Activated CD4-positive, alpha-beta memory T cell treated with anti-CD3 and anti-CD28 coated beads for 36 hours (primary cell): ENCODE results near the gene VWA2. TPM values are rescaled to one million over a fixed set of nuclear protein-coding genes. Genes with fewer than 3 reads are reported as not detected.

Experiments used
- CTCF ChIA-PET: fragments of 350-600 bp; sonication (Branson Sonifier 250); formaldehyde crosslinking; loops from one replicate; lab custom pipeline; 2021; ENCODE audit warnings: antibody characterized with exemption, inconsistent platforms; lab: Charles Lee
- POLR2A ChIA-PET: fragments of 350-600 bp; sonication (Branson Sonifier 250); formaldehyde crosslinking; loops from one replicate; lab custom pipeline; 2021; ENCODE audit warnings: antibody characterized with exemption; lab: Charles Lee
- DNase-seq: peaks from one replicate; pipeline ENCODE4 v3.0.0-alpha.2; 2020
- H3K27ac Mint-ChIP-seq: one replicate; pipeline ENCODE4 v1.8.0; 2021; ENCODE audit warnings: mixed read lengths
- H3K27me3 Mint-ChIP-seq: one replicate; pipeline ENCODE4 v1.8.0; 2021; ENCODE audit warnings: mixed read lengths
- H3K36me3 Mint-ChIP-seq: one replicate; pipeline ENCODE4 v1.8.0; 2021; ENCODE audit warnings: mixed read lengths
- H3K4me1 Mint-ChIP-seq: one replicate; pipeline ENCODE4 v1.8.0; 2021; ENCODE audit warnings: low read depth, mixed read lengths
- H3K4me3 Mint-ChIP-seq: one replicate; pipeline ENCODE4 v1.8.0; 2021; ENCODE audit warnings: mild to moderate bottlenecking, mixed read lengths
- H3K9me3 Mint-ChIP-seq: one replicate; pipeline ENCODE4 v1.8.0; 2021; ENCODE audit warnings: mixed read lengths
- intact Hi-C: fragments of 100-400 bp; cut with micrococcal nuclease; formaldehyde crosslinking; loops from one replicate; pipeline ENCODE4 v1.15.1; 2023
- total RNA-seq, 2 experiments: library from RNA; stranded (reverse); gene quantifications; one replicate each; pipeline ENCODE4 v1.2.3, GENCODE V29; 2021

VWA2 gene
- total RNA-seq: under 1 TPM in 1 of 2 experiments, not detected in 1; 0.07 TPM

- H3K27me3 Mint-ChIP-seq: peaks cover 52% of the 10 kb centered on the region
- no peaks in the 10 kb centered on the region for H3K4me1 Mint-ChIP-seq
- H3K27ac Mint-ChIP-seq: no peak within 1 kb of the TSS
- ChIA-PET CTCF (no interaction called here), POLR2A (no interaction called here)
- DNase-seq: peak; percentile 41
- intact Hi-C loops: no loop called here
- H3K36me3 Mint-ChIP-seq: no peaks in the 10 kb centered on the region
- no peak within 1 kb of the TSS for H3K4me3 Mint-ChIP-seq
- no peaks in the 10 kb centered on the region for H3K9me3 Mint-ChIP-seq
These were observed at the start of gene VWA2 for GRCh38 chr10:114239117-114239993. Gene VWA2 (plus strand): TSS chr10:114239254. CDS start chr10:114248714, 9,460 bp downstream.

- Mint-ChIP-seq H3K36me3 (no peaks in the 10 kb centered on the region), H3K4me3 (no peak overlapping the region), H3K4me1 (no peaks in the 10 kb centered on the region), H3K27me3 (peaks cover 11% of the 10 kb centered on the region), H3K9me3 (no peaks in the 10 kb centered on the region), H3K27ac (no peak overlapping the region)
- DNase-seq: no peak
- ChIA-PET POLR2A (no interaction called here), CTCF (no interaction called here)
- intact Hi-C loops: no loop called here
These were observed 49.4 kb upstream of the VWA2 start for GRCh38 chr10:114189700-114190099.

- intact Hi-C loops: no loop called here
- H3K27ac Mint-ChIP-seq: no peak overlapping the region
- no peak overlapping the region for H3K4me3 Mint-ChIP-seq
- peaks cover 28% of the 10 kb centered on the region for H3K27me3 Mint-ChIP-seq
- ChIA-PET CTCF (no interaction called here), POLR2A (no interaction called here)
- peaks cover 7% of the 10 kb centered on the region for H3K4me1 Mint-ChIP-seq
- no peaks in the 10 kb centered on the region for H3K9me3 Mint-ChIP-seq
- no peak for DNase-seq
- no peaks in the 10 kb centered on the region for H3K36me3 Mint-ChIP-seq
These were observed 44.0 kb upstream of the VWA2 start for GRCh38 chr10:114195079-114195478.

DNA sequence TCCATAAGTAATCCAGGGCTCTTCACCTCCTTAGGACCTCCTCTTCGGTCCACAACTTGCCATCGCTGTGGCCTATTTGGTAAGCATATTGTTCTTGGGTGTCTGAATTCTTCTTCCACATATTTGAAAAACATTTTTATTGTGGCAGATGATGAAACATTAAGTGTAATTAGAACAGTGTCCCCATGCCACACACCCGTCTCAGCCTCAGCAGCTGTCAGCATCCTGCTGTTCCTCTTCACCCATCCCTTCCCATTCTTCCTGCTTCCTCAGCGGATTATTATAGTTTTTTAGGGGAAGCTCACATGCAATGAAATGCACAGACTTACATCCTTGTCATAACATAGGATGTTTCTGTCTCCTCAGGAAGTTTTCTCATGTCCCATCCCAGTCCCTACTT, 39.8 kb upstream of the VWA2 start:
- Mint-ChIP-seq H3K4me3 (no peak overlapping the region), H3K27ac (no peak overlapping the region), H3K27me3 (peaks cover 30% of the 10 kb centered on the region), H3K9me3 (no peaks in the 10 kb centered on the region), H3K4me1 (peaks cover 7% of the 10 kb centered on the region), H3K36me3 (no peaks in the 10 kb centered on the region)
- ChIA-PET POLR2A (no interaction called here), CTCF (no interaction called here)
- intact Hi-C loops: no loop called here
- no peak for DNase-seq

- ChIA-PET CTCF (interaction anchor here (0.7 kb wide), 1 partner anchor 434 kb away, joined by 3 read pairs; no protein-coding TSS in a partner anchor), POLR2A (no interaction called here)
- Mint-ChIP-seq H3K27me3 (peaks cover 26% of the 10 kb centered on the region), H3K4me1 (no peaks in the 10 kb centered on the region), H3K4me3 (no peak overlapping the region), H3K9me3 (no peaks in the 10 kb centered on the region), H3K36me3 (no peaks in the 10 kb centered on the region), H3K27ac (no peak overlapping the region)
- intact Hi-C loops: no loop called here
- DNase-seq: no peak
These were observed 36.2 kb upstream of the VWA2 start for GRCh38 chr10:114202812-114203211.

GRCh38 chr10:114206902-114207301, 32.2 kb upstream of the VWA2 start:
- intact Hi-C loops: no loop called here
- Mint-ChIP-seq H3K27me3 (peaks cover 12% of the 10 kb centered on the region), H3K9me3 (no peaks in the 10 kb centered on the region), H3K36me3 (no peaks in the 10 kb centered on the region), H3K27ac (no peak overlapping the region), H3K4me1 (no peaks in the 10 kb centered on the region), H3K4me3 (no peak overlapping the region)
- CTCF ChIA-PET: interaction anchor here (0.6 kb wide), 1 partner anchor 14 kb away, joined by 3 read pairs; no protein-coding TSS in a partner anchor
- POLR2A ChIA-PET: no interaction called here
- no peak for DNase-seq

GRCh38 chr10:114207349-114207748, 31.7 kb upstream of the VWA2 start:
- DNase-seq: no peak
- Mint-ChIP-seq H3K27me3 (peaks cover 11% of the 10 kb centered on the region), H3K9me3 (no peaks in the 10 kb centered on the region), H3K27ac (no peak overlapping the region), H3K4me3 (no peak overlapping the region), H3K36me3 (no peaks in the 10 kb centered on the region), H3K4me1 (no peaks in the 10 kb centered on the region)
- CTCF ChIA-PET: interaction anchor here (0.6 kb wide), 1 partner anchor 14 kb away, joined by 3 read pairs; no protein-coding TSS in a partner anchor
- intact Hi-C loops: no loop called here
- POLR2A ChIA-PET: no interaction called here

DNA sequence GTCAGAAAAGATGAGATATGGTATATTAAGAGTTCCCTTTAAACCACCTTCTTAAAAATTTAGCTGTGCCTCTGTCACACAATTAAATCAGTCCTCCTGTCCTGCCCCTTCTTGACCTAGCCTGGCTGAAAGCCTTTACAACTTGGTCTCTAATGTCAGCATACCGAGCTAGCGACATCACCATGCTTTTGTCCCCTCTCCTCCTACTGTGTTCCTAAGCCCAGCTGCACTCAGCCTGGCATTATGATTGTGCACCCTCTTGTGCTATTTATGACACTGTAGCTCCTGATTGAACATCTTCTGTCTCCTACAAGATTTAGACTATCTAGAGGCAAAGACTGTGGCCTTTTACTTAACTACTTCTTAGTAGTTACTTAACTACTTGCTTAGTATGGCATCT, 30.7 kb upstream of the VWA2 start:
- CTCF ChIA-PET: interaction anchor here (0.7 kb wide), 1 partner anchor 1146 kb away, joined by 3 read pairs; no protein-coding TSS in a partner anchor
- POLR2A ChIA-PET: no interaction called here

GRCh38 chr10:114212153-114212552, 26.9 kb upstream of the VWA2 start:
- Mint-ChIP-seq H3K36me3 (no peaks in the 10 kb centered on the region), H3K27ac (no peak overlapping the region), H3K4me3 (no peak overlapping the region), H3K27me3 (peaks cover 5% of the 10 kb centered on the region), H3K4me1 (no peaks in the 10 kb centered on the region), H3K9me3 (no peaks in the 10 kb centered on the region)
- POLR2A ChIA-PET: no interaction called here
- intact Hi-C loops: no loop called here
- DNase-seq: no peak
- CTCF ChIA-PET: no interaction called here

More for the DNA sequence above, 30.7 kb upstream of the VWA2 start:
- peaks cover 6% of the 10 kb centered on the region for H3K27me3 Mint-ChIP-seq
- no peak overlapping the region for H3K27ac Mint-ChIP-seq
- H3K36me3 Mint-ChIP-seq: no peaks in the 10 kb centered on the region
- no peak overlapping the region for H3K4me3 Mint-ChIP-seq
- H3K4me1 Mint-ChIP-seq: no peaks in the 10 kb centered on the region
- no peak for DNase-seq
- no peaks in the 10 kb centered on the region for H3K9me3 Mint-ChIP-seq
- intact Hi-C loops: no loop called here

DNA sequence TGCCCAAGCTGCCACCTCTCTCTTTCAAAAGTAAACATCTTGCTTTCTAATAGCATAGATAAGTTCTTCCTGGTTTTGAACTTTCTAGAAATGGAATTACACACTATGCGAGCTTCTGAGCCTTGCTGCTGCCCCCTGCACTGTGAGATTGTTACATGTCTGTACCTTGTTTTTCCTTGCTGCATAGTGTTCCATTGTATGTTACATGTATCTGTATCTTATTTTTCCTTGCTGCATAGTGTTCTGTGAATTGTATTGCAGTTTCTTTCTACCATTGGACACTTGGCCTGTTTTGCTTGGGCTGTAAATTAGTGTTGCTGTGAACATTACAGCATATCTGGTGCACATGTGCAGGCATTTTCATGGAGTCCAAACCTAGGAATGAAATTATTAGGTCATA, 24.0 kb upstream of the VWA2 start:
- no peaks in the 10 kb centered on the region for H3K9me3 Mint-ChIP-seq
- H3K27ac Mint-ChIP-seq: no peak overlapping the region
- H3K4me3 Mint-ChIP-seq: no peak overlapping the region
- H3K27me3 Mint-ChIP-seq: peaks cover 6% of the 10 kb centered on the region
- intact Hi-C loops: no loop called here
- ChIA-PET POLR2A (no interaction called here), CTCF (no interaction called here)
- no peak for DNase-seq
- no peaks in the 10 kb centered on the region for H3K36me3 Mint-ChIP-seq
- no peaks in the 10 kb centered on the region for H3K4me1 Mint-ChIP-seq

DNA sequence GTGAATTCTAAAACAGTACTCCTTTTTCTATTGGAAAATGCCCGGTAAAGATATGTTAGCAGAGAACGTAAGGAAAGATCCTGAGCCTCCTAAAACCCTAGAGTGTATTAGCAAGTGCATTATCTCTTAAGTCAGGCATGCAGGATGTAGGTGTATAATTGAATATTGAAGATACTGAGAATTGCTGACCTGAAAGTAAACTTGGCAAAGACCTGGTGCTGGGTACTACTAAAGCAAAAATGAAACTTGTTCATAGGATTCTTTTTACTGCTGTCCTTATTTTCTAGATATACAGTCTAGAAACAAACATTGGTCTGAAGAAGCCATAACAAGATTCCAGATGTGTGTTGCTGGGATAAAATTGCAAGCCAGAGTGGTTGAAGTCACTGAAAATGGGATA, 18.8 kb upstream of the VWA2 start:
- no peak overlapping the region for H3K4me3 Mint-ChIP-seq
- H3K27me3 Mint-ChIP-seq: peaks cover 15% of the 10 kb centered on the region
- no peaks in the 10 kb centered on the region for H3K36me3 Mint-ChIP-seq
- intact Hi-C loops: no loop called here
- DNase-seq: no peak
- no peak overlapping the region for H3K27ac Mint-ChIP-seq
- H3K9me3 Mint-ChIP-seq: no peaks in the 10 kb centered on the region
- ChIA-PET CTCF (no interaction called here), POLR2A (no interaction called here)
- H3K4me1 Mint-ChIP-seq: no peaks in the 10 kb centered on the region

DNA sequence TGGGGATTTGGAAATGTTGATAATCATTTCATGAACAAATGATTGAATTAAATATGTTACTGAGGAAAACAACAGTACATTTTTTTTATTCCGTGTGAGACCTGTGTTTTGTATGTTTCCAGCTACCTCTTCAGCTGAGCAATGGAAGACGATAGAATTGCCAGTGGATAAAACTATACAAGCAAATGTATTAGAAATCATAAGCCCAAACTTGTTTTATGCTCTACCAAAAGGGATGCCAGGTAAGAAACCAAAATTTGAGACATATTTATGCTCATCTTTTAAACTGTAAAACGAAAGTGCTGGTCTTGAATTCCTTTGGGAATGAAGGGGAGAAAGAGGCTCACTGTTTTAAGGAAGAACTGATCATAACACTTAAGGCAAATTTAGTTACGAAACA, 17.8 kb upstream of the VWA2 start:
- Mint-ChIP-seq H3K4me3 (no peak overlapping the region), H3K27ac (no peak overlapping the region), H3K4me1 (no peaks in the 10 kb centered on the region), H3K36me3 (no peaks in the 10 kb centered on the region), H3K27me3 (peaks cover 18% of the 10 kb centered on the region), H3K9me3 (no peaks in the 10 kb centered on the region)
- ChIA-PET POLR2A (no interaction called here), CTCF (interaction anchor here (0.6 kb wide), 1 partner anchor 14 kb away, joined by 3 read pairs; no protein-coding TSS in a partner anchor)
- intact Hi-C loops: no loop called here
- no peak for DNase-seq

DNA sequence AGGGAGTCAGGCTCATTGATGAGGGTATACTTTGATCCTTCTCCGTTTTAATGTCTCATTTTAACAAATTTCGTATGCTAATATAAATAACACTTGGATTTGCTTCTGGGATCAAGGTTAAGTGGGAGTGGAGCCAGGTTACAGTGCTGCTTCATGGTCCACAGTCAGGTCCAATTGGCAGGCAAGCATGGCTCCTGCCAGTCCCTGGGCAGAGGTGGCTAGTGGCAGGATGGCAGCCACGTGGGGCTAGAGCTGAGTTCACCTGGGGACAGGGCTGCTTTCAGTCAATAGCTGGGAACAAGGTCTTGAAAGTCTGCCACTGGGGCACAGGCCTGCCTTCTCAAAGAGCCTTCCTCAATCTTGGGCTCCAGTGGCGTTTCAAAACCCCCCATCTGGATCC, 16.0 kb upstream of the VWA2 start:
- intact Hi-C loops: no loop called here
- peaks cover 23% of the 10 kb centered on the region for H3K27me3 Mint-ChIP-seq
- ChIA-PET POLR2A (no interaction called here), CTCF (no interaction called here)
- no peak overlapping the region for H3K27ac Mint-ChIP-seq
- H3K4me3 Mint-ChIP-seq: no peak overlapping the region
- no peaks in the 10 kb centered on the region for H3K9me3 Mint-ChIP-seq
- H3K36me3 Mint-ChIP-seq: no peaks in the 10 kb centered on the region
- DNase-seq: no peak
- no peaks in the 10 kb centered on the region for H3K4me1 Mint-ChIP-seq
